ENCODE results near the gene IZUMO1. TPM values are rescaled to one million over a fixed set of nuclear protein-coding genes. Genes with fewer than 3 reads are reported as not detected.

Gene IZUMO1
- total and polyA plus RNA-seq, 2 experiments from 2014 or later = not detected

- H3K9me3 ChIP-seq (ENCODE audit: low read depth) = no peaks in the 10 kb centered on the region
- H3K4me1 ChIP-seq (ENCODE audit: low read depth) = peaks cover 23% of the 10 kb centered on the region
- peak overlapping the region; percentile 29 for H3K4me3 ChIP-seq
- no peaks in the 10 kb centered on the region for H3K36me3 ChIP-seq
- H3K27me3 ChIP-seq = no peaks in the 10 kb centered on the region
- H3K27ac ChIP-seq = peak overlapping the region; percentile 86
- TF ChIP-seq CTCF (IDR thresholded peaks at IDR 0.05; ENCODE audit: low read depth, low read length) = no peak
- no peak for DNase-seq (ENCODE audit: low read depth in 1 of 2, low spot score in 1 of 2)
Observed at GRCh38 chr19:48714759-48715675, 31.7 kb downstream of the IZUMO1 start.

- Histone ChIP-seq H3K27ac (peak overlapping the region; percentile 86), H3K9me3 (ENCODE audit: low read depth) (no peaks in the 10 kb centered on the region), H3K27me3 (no peaks in the 10 kb centered on the region), H3K4me1 (ENCODE audit: low read depth) (peaks cover 16% of the 10 kb centered on the region), H3K36me3 (no peaks in the 10 kb centered on the region), H3K4me3 (peak overlapping the region; percentile 53)
- no peak for TF ChIP-seq CTCF (IDR thresholded peaks at IDR 0.05; ENCODE audit: low read depth, low read length)
- DNase-seq (ENCODE audit: low read depth in 1 of 2, low spot score in 1 of 2) = peak; percentile 100
Observed at GRCh38 chr19:48713864-48714755, 32.6 kb downstream of the IZUMO1 start.

- H3K27ac ChIP-seq = no peak overlapping the region
- H3K36me3 ChIP-seq = no peaks in the 10 kb centered on the region
- peak; percentile 38 for TF ChIP-seq CTCF (IDR thresholded peaks at IDR 0.05; ENCODE audit: low read depth, low read length)
- no peaks in the 10 kb centered on the region for H3K27me3 ChIP-seq
- no peaks in the 10 kb centered on the region for H3K9me3 ChIP-seq (ENCODE audit: low read depth)
- DNase-seq (ENCODE audit: low read depth in 1 of 2, low spot score in 1 of 2) = no peak
- H3K4me3 ChIP-seq = peak overlapping the region; percentile 53
- H3K4me1 ChIP-seq (ENCODE audit: low read depth) = peaks cover 11% of the 10 kb centered on the region
Observed at GRCh38 chr19:48713041-48713863, 33.5 kb downstream of the IZUMO1 start.

- no peak for TF ChIP-seq CTCF (IDR thresholded peaks at IDR 0.05; ENCODE audit: low read depth, low read length)
- Histone ChIP-seq H3K27ac (no peak overlapping the region), H3K4me3 (no peak overlapping the region), H3K27me3 (no peaks in the 10 kb centered on the region), H3K4me1 (ENCODE audit: low read depth) (peaks cover 5% of the 10 kb centered on the region), H3K36me3 (no peaks in the 10 kb centered on the region), H3K9me3 (ENCODE audit: low read depth) (no peaks in the 10 kb centered on the region)
- no peak for DNase-seq (ENCODE audit: low read depth in 1 of 2, low spot score in 1 of 2)
Observed at GRCh38 chr19:48711106-48711662, 35.5 kb downstream of the IZUMO1 start.

GRCh38 chr19:48708471-48708870, 38.2 kb downstream of the IZUMO1 start:
- no peak for DNase-seq (ENCODE audit: low read depth in 1 of 2, low spot score in 1 of 2)

More at GRCh38 chr19:48708471-48708870, 38.2 kb downstream of the IZUMO1 start:
- Histone ChIP-seq H3K36me3 (no peaks in the 10 kb centered on the region), H3K4me3 (no peak overlapping the region), H3K4me1 (ENCODE audit: low read depth) (no peaks in the 10 kb centered on the region), H3K27ac (no peak overlapping the region), H3K9me3 (ENCODE audit: low read depth) (no peaks in the 10 kb centered on the region), H3K27me3 (no peaks in the 10 kb centered on the region)
- TF ChIP-seq CTCF (IDR thresholded peaks at IDR 0.05; ENCODE audit: low read depth, low read length) = no peak
